ENCODE results near the gene CC2D2A.

- no peak for TF ChIP-seq POLR2A (IDR thresholded peaks at IDR 0.05)
- no peak for TF ChIP-seq POLR2AphosphoS5 (IDR thresholded peaks at IDR 0.05)
- no peak for TF ChIP-seq CTCF (IDR thresholded peaks at IDR 0.05)
Observed at GRCh38 chr4:15638418-15638817, 168.7 kb downstream of the CC2D2A start.

Measured in transverse colon (tissue), 4 donors.